Ascending aorta (tissue), 2 donors: Measurements from ENCODE around the gene FGG. TPM values are rescaled to one million over a fixed set of nuclear protein-coding genes. Genes with fewer than 3 reads are reported as not detected.
"Not testable (repeated sequence)": the region's sequence is repeated elsewhere in the genome, so short reads cannot be mapped to it uniquely, and the experiment has no call there.

Source experiments
- DNase-seq, 2 donors: peaks; one replicate each; pipeline ENCODE4 v3.0.0-alpha.2; 2019; ENCODE audit warnings: low spot score in 2 of 2
- H3K27ac ChIP-seq, 2 donors: fragments of 200-600 bp; sonication (generic); one replicate each; pipeline ENCODE4 v1.5.1; 2016 to 2017; ENCODE audit warnings: mild to moderate bottlenecking in 1 of 2
- H3K27me3 ChIP-seq: fragments of 200-600 bp; sonication (generic); one replicate; pipeline ENCODE4 v1.5.1; 2017
- H3K36me3 ChIP-seq, 2 donors: fragments of 200-600 bp; sonication (generic); one replicate each; pipeline ENCODE4 v1.5.1; 2016
- H3K4me1 ChIP-seq, 2 donors: fragments of 200-600 bp; sonication (generic); one replicate each; pipeline ENCODE4 v1.5.1; 2016 to 2017; ENCODE audit warnings: mild to moderate bottlenecking in 1 of 2
- H3K4me3 ChIP-seq, 2 donors: fragments of 200-600 bp; sonication (generic); one replicate each; pipeline ENCODE4 v1.5.1; 2016 to 2017; ENCODE audit warnings: mild to moderate bottlenecking in 1 of 2
- H3K9me3 ChIP-seq, 2 donors: fragments of 200-600 bp; sonication (generic); one replicate each; pipeline ENCODE4 v1.5.1; 2016
- CTCF ChIP-seq, 3 experiments: fragments of 200-600 bp in 2 of 3; fragments of 450-650 bp in 1 of 3; sonication (generic) in 2 of 3; IDR thresholded peaks; one replicate each; pipeline ENCODE4 v1.5.1; 2016 to 2019; ENCODE audit warnings: antibody characterized with exemption in 3 of 3, mild to moderate bottlenecking in 1 of 3, moderate library complexity in 1 of 3
- intact Hi-C: fragments of 100-400 bp; cut with DNase I; formaldehyde crosslinking; loops from one replicate; pipeline ENCODE4 v1.15.1; 2023
- total RNA-seq: library from RNA; depleted of rRNA; stranded (reverse); fragments of >200 nt; gene quantifications from one replicate; pipeline ENCODE4 v1.1.0, GENCODE V29; 2016

Gene FGG
- total RNA-seq, 1 donor from 2014 or later: 40.3 TPM

- H3K36me3 ChIP-seq: no peaks in the 10 kb centered on the region
- H3K4me1 ChIP-seq: no peaks in the 10 kb centered on the region
- no peaks in the 10 kb centered on the region for H3K27me3 ChIP-seq
- intact Hi-C loops: no loop called here
- H3K9me3 ChIP-seq: no peaks in the 10 kb centered on the region
- H3K27ac ChIP-seq: no peak overlapping the region
- TF ChIP-seq CTCF (IDR thresholded peaks at IDR 0.05): no peak
- H3K4me3 ChIP-seq: no peak overlapping the region
- DNase-seq: no peak
Measured at GRCh38 chr4:154597798-154598774, 14.4 kb downstream of the FGG start.

GRCh38 chr4:154597281-154597680 lies 15.2 kb downstream of the FGG start:
- intact Hi-C loops, DNase-seq, H3K36me3 ChIP-seq, H3K27ac ChIP-seq, H3K27me3 ChIP-seq, H3K4me1 ChIP-seq, H3K9me3 ChIP-seq, H3K4me3 ChIP-seq: not testable (repeated sequence)

- DNase-seq: no peak
- TF ChIP-seq CTCF (IDR thresholded peaks at IDR 0.05): no peak
- H3K9me3 ChIP-seq: no peaks in the 10 kb centered on the region
- no peak overlapping the region for H3K27ac ChIP-seq
- intact Hi-C loops: no loop called here
- H3K4me3 ChIP-seq: no peak overlapping the region
- H3K4me1 ChIP-seq: no peaks in the 10 kb centered on the region
- no peaks in the 10 kb centered on the region for H3K36me3 ChIP-seq
- no peaks in the 10 kb centered on the region for H3K27me3 ChIP-seq
Measured at GRCh38 chr4:154595807-154596206, 16.6 kb downstream of the FGG start.

GRCh38 chr4:154594343-154594742 lies 18.1 kb downstream of the FGG start:
- H3K36me3 ChIP-seq, H3K9me3 ChIP-seq, intact Hi-C loops, H3K27me3 ChIP-seq, H3K4me3 ChIP-seq, DNase-seq, H3K4me1 ChIP-seq, H3K27ac ChIP-seq: not testable (repeated sequence)

- no peaks in the 10 kb centered on the region for H3K9me3 ChIP-seq
- intact Hi-C loops: no loop called here
- no peak for TF ChIP-seq CTCF (IDR thresholded peaks at IDR 0.05)
- H3K4me1 ChIP-seq: no peaks in the 10 kb centered on the region
- no peaks in the 10 kb centered on the region for H3K27me3 ChIP-seq
- no peak overlapping the region for H3K27ac ChIP-seq
- H3K36me3 ChIP-seq: no peaks in the 10 kb centered on the region
- no peak for DNase-seq
- H3K4me3 ChIP-seq: no peak overlapping the region
Measured at GRCh38 chr4:154593868-154594267, 18.6 kb downstream of the FGG start.

GRCh38 chr4:154591890-154592289 lies 20.6 kb downstream of the FGG start:
- no peaks in the 10 kb centered on the region for H3K4me1 ChIP-seq
- H3K4me3 ChIP-seq: no peak overlapping the region

More at GRCh38 chr4:154591890-154592289, 20.6 kb downstream of the FGG start:
- H3K27me3 ChIP-seq: no peaks in the 10 kb centered on the region
- H3K27ac ChIP-seq: no peak overlapping the region
- no peak for DNase-seq
- H3K36me3 ChIP-seq: no peaks in the 10 kb centered on the region
- intact Hi-C loops: no loop called here
- H3K9me3 ChIP-seq: no peaks in the 10 kb centered on the region
- TF ChIP-seq CTCF (IDR thresholded peaks at IDR 0.05): no peak
